BLaER1 (cell line): Measurements from ENCODE around the gene HEATR5B.

Experiments used
- H3K27ac ChIP-seq: shearing (Covaris generic); formaldehyde crosslinking; 2 replicates; pipeline ENCODE4 v1.8.1; 2022
- H3K27me3 ChIP-seq: shearing (Covaris generic); formaldehyde crosslinking; 2 replicates; pipeline ENCODE4 v1.8.1; 2022
- H3K36me3 ChIP-seq: shearing (Covaris generic); formaldehyde crosslinking; 2 replicates; pipeline ENCODE4 v1.8.1; 2022
- H3K4me1 ChIP-seq: shearing (Covaris generic); formaldehyde crosslinking; 2 replicates; pipeline ENCODE4 v1.8.1; 2022
- H3K4me2 ChIP-seq: shearing (Covaris generic); formaldehyde crosslinking; 2 replicates; pipeline ENCODE4 v1.8.1; 2022
- H3K4me3 ChIP-seq: shearing (Covaris generic); formaldehyde crosslinking; 2 replicates; pipeline ENCODE4 v1.8.1; 2022
- H3K9ac ChIP-seq: shearing (Covaris generic); formaldehyde crosslinking; 2 replicates; pipeline ENCODE4 v1.8.1; 2022
- H3K9me3 ChIP-seq: shearing (Covaris generic); formaldehyde crosslinking; 2 replicates; pipeline ENCODE4 v1.8.1; 2022
- H4K20me1 ChIP-seq: shearing (Covaris generic); formaldehyde crosslinking; 2 replicates; pipeline ENCODE4 v1.8.1; 2022
- Cebpa-rat ChIP-seq: shearing (Covaris generic); IDR thresholded peaks from 2 replicates; pipeline ENCODE4 v1.8.1; 2022

Gene HEATR5B

GRCh38 chr2:37083873-37084794 is at the start of gene HEATR5B, which contains the start of gene GPATCH11:
Gene HEATR5B, minus strand, starts transcription at chr2:37084372. Its CDS starts 958 bp downstream, at chr2:37083414.
Gene GPATCH11, plus strand, starts transcription at chr2:37084518. Its CDS starts 3,864 bp downstream, at chr2:37088382.
- Histone ChIP-seq H3K9me3 (no peaks in the 10 kb centered on the region), H3K4me1 (peaks cover 56% of the 10 kb centered on the region), H3K27me3 (no peaks in the 10 kb centered on the region), H3K27ac (peak within 1 kb of the TSS; percentile 54), H3K36me3 (peaks cover 29% of the 10 kb centered on the region), H3K9ac (peak within 1 kb of the TSS; percentile 83), H4K20me1 (peaks cover 12% of the 10 kb centered on the region; the same call in 1 of the 2 replicates), H3K4me3 (peak within 1 kb of the TSS; percentile 93), H3K4me2 (peak within 1 kb of the TSS; percentile 91)
- TF ChIP-seq Cebpa-rat = peak; percentile 81; the same call in 1 of the 2 replicates

- TF ChIP-seq Cebpa-rat = no peak
- Histone ChIP-seq H3K9me3 (no peaks in the 10 kb centered on the region), H3K9ac (no peak overlapping the region), H4K20me1 (no peaks in the 10 kb centered on the region), H3K27me3 (no peaks in the 10 kb centered on the region), H3K4me3 (no peak overlapping the region), H3K4me2 (no peak overlapping the region), H3K4me1 (no peaks in the 10 kb centered on the region), H3K36me3 (peaks cover 100% of the 10 kb centered on the region), H3K27ac (no peak overlapping the region)
Measured at GRCh38 chr2:37132914-37133313, 48.7 kb upstream of the HEATR5B start.

GRCh38 chr2:37125416-37125815 is 41.2 kb upstream of the HEATR5B start:
- Histone ChIP-seq H3K9me3 (no peaks in the 10 kb centered on the region), H4K20me1 (no peaks in the 10 kb centered on the region), H3K4me2 (no peak overlapping the region), H3K4me3 (no peak overlapping the region), H3K27ac (no peak overlapping the region), H3K4me1 (no peaks in the 10 kb centered on the region), H3K9ac (no peak overlapping the region), H3K36me3 (peaks cover 96% of the 10 kb centered on the region), H3K27me3 (no peaks in the 10 kb centered on the region)
- no peak for TF ChIP-seq Cebpa-rat

GRCh38 chr2:37119157-37119556 is 35.0 kb upstream of the HEATR5B start:
- Histone ChIP-seq H3K9me3 (no peaks in the 10 kb centered on the region), H3K27me3 (no peaks in the 10 kb centered on the region), H3K4me1 (no peaks in the 10 kb centered on the region), H3K4me3 (no peak overlapping the region), H3K9ac (no peak overlapping the region), H4K20me1 (no peaks in the 10 kb centered on the region), H3K36me3 (peaks cover 89% of the 10 kb centered on the region), H3K27ac (no peak overlapping the region), H3K4me2 (no peak overlapping the region)
- TF ChIP-seq Cebpa-rat = no peak

DNA sequence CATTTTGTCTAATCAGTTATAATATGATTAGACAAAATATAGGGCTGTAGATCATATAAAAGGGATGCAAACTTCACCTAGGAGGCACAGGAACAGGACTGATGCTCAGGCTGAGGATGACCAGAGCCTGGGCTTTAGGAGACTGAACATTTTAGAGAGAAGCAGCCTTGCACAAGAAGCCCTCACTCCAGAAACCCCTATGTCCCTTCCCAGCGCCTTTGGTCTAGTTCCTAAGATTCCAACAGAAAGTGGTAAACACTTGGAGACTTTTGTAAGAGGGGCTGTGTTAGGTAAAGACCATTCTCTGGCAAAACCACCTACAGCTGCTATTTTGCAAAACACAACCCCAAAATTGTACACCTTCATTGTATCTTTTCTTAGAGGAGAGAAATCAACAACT is 33.4 kb upstream of the HEATR5B start:
- Histone ChIP-seq H3K4me1 (no peaks in the 10 kb centered on the region), H4K20me1 (no peaks in the 10 kb centered on the region), H3K4me2 (no peak overlapping the region), H3K9me3 (no peaks in the 10 kb centered on the region), H3K36me3 (peaks cover 89% of the 10 kb centered on the region), H3K27me3 (no peaks in the 10 kb centered on the region), H3K27ac (no peak overlapping the region), H3K9ac (no peak overlapping the region), H3K4me3 (no peak overlapping the region)
- TF ChIP-seq Cebpa-rat = no peak

DNA sequence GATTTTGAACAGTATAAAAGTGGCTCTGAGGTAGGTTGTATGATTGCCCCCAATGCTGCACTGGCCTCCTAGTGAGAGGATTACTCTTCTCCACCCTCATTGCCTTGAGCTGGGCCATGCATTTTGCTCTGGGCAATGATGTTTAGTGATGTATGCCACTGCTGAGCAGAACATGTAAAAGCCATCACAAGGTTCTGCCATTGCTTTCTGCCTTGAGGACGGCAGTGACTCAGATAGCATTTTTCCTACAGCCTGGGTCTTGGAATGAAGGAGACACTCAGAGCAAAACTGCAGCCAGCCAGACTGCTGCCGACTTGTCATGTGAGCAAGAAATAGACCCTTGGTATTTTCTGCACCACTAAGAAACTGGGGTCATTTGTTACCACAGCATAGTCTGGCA is 27.8 kb upstream of the HEATR5B start:
- no peaks in the 10 kb centered on the region for H3K4me1 ChIP-seq
- H3K9ac ChIP-seq = no peak overlapping the region
- no peak for TF ChIP-seq Cebpa-rat
- H3K27me3 ChIP-seq = no peaks in the 10 kb centered on the region
- no peak overlapping the region for H3K27ac ChIP-seq
- H3K4me3 ChIP-seq = no peak overlapping the region
- no peak overlapping the region for H3K4me2 ChIP-seq
- H4K20me1 ChIP-seq = no peaks in the 10 kb centered on the region
- no peaks in the 10 kb centered on the region for H3K9me3 ChIP-seq
- peaks cover 87% of the 10 kb centered on the region for H3K36me3 ChIP-seq

DNA sequence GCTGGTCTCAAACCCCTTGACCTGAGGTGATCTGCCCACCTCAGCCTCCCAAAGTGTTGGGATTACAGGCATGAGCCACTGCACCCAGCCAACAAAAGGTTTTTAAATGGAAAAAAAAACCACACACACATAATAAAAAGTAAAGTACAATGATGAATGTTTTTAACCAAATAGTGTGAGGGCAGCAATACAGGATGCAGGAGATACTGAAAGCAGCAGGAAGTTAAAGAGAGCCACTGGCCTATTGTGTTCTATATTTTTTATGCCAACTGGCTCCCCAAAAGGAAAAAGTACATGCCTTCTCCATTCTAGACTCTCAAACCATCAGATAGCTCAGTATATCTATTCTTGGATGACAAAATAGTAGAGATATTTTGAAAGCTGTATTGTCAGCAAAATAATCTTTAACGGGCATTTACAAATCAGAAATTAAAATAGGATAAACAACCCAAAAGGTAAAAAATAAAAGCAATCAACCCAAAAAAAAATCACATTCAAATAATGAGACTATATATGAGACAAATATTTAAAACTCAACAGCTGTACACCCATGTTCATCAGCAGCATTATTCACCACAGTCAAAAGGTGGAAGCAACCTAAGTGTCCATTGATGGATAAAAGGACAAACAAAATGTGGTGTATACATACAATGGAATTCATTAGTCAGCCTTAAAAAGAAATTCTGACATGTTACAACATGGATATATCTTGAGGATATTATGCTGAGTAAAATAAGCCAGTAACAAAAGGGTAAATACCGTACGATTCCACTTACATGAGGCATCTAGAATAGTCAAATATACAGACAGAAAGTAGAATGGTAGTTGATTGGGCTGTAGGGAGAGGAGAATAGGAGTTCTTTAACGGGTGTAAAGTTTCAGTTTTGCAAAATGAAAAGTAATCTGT is 26.4 kb upstream of the HEATR5B start:
- no peak overlapping the region for H3K27ac ChIP-seq
- H3K4me3 ChIP-seq = no peak overlapping the region
- H3K36me3 ChIP-seq = peaks cover 87% of the 10 kb centered on the region
- no peaks in the 10 kb centered on the region for H3K9me3 ChIP-seq
- no peak overlapping the region for H3K9ac ChIP-seq
- TF ChIP-seq Cebpa-rat = no peak
- no peaks in the 10 kb centered on the region for H3K27me3 ChIP-seq
- H4K20me1 ChIP-seq = no peaks in the 10 kb centered on the region
- H3K4me2 ChIP-seq = no peak overlapping the region
- no peaks in the 10 kb centered on the region for H3K4me1 ChIP-seq

DNA sequence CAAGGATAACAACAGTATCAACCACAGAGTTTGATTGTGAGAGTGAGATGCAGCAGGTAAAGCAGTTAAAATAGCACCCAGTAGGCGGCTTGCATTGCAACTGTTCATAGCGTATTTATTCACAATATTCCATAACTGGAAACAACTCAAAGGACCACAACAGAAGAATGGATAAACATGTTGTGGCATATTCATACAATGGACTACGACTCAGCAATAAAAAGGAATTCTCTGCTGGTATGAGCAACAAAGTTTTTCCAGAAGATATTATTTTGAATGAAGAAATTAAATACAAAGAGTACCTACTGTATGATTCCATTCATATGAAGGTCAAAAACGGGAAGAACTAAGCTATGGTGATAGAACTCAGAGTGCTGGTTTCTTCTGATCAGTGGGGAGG is 25.4 kb upstream of the HEATR5B start:
- no peak for TF ChIP-seq Cebpa-rat
- H4K20me1 ChIP-seq = no peaks in the 10 kb centered on the region

DNA sequence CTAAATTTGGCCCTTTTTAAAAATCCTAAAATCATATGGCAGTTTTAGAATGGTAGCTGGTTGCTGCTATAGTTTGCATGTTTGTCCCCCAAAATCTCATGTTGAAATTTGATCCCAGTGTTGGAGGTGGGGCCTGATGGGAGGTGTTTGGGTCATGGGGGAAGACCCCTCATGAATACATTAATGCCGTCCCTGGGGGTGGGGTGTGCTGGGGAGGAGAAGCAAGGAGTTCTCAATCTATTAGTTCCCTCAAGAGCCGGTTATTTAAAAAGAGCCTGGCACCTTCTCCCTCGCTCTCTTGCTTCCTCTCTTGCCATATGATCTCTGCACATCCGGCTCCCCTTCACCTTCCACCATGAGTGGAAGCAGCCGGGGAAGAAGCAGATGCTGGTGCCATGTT is 21.0 kb upstream of the HEATR5B start:
- Histone ChIP-seq H3K27me3 (no peaks in the 10 kb centered on the region), H3K36me3 (peaks cover 79% of the 10 kb centered on the region)

More for the DNA sequence above, 25.4 kb upstream of the HEATR5B start:
- H3K9ac ChIP-seq = no peak overlapping the region
- no peaks in the 10 kb centered on the region for H3K4me1 ChIP-seq
- H3K36me3 ChIP-seq = peaks cover 85% of the 10 kb centered on the region
- H3K9me3 ChIP-seq = no peaks in the 10 kb centered on the region
- H3K4me2 ChIP-seq = no peak overlapping the region
- no peak overlapping the region for H3K27ac ChIP-seq
- H3K4me3 ChIP-seq = no peak overlapping the region
- no peaks in the 10 kb centered on the region for H3K27me3 ChIP-seq

DNA sequence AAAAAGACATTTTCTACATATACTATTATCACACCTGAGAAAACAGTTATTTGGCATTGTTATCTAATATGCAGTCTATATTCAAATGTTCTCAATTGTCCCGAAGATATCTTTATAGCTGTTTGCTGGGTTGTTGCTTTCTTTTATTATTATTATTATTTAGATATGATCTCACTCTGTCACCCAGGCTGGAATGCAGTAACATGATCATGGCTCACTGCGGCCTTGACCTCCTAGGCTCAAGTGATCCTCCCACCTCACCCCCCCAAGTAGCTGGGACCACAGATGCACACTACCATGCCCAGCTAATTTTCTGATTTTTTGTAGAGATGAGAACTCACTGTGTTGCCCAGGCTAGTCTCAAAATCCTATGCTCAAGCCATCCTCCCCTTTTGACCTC is 20.0 kb upstream of the HEATR5B start:
- H3K9me3 ChIP-seq = no peaks in the 10 kb centered on the region
- no peak overlapping the region for H3K9ac ChIP-seq
- H4K20me1 ChIP-seq = no peaks in the 10 kb centered on the region
- H3K4me3 ChIP-seq = no peak overlapping the region
- H3K4me2 ChIP-seq = no peak overlapping the region
- peaks cover 79% of the 10 kb centered on the region for H3K36me3 ChIP-seq
- no peaks in the 10 kb centered on the region for H3K4me1 ChIP-seq
- no peak overlapping the region for H3K27ac ChIP-seq
- no peak for TF ChIP-seq Cebpa-rat
- H3K27me3 ChIP-seq = no peaks in the 10 kb centered on the region

More for the DNA sequence above, 21.0 kb upstream of the HEATR5B start:
- H3K4me3 ChIP-seq = no peak overlapping the region
- H3K4me2 ChIP-seq = no peak overlapping the region
- H3K27ac ChIP-seq = no peak overlapping the region
- no peak overlapping the region for H3K9ac ChIP-seq
- no peaks in the 10 kb centered on the region for H4K20me1 ChIP-seq
- H3K4me1 ChIP-seq = no peaks in the 10 kb centered on the region
- no peaks in the 10 kb centered on the region for H3K9me3 ChIP-seq
- no peak for TF ChIP-seq Cebpa-rat
